Measurements from ENCODE around the gene NRP1.

The NRP1 gene

GRCh38 chr10:33293076-33293475 lies 41.4 kb downstream of the NRP1 start:
- DNase-seq (ENCODE audit: low spot score): no peak
- no peak for TF ChIP-seq CTCF (IDR thresholded peaks at IDR 0.05; ENCODE audit: borderline replicate concordance, control extremely low read depth, extremely low read depth, insufficient read depth, missing control alignments)
- in situ Hi-C loops (cut with MboI; ENCODE audit: low sequenced_read_pairs, unreplicated experiment): no loop called here

GRCh38 chr10:33291053-33291592 lies 43.3 kb downstream of the NRP1 start:
- TF ChIP-seq CTCF (IDR thresholded peaks at IDR 0.05; ENCODE audit: borderline replicate concordance, control extremely low read depth, extremely low read depth, insufficient read depth, missing control alignments): no peak
- in situ Hi-C loops (cut with MboI; ENCODE audit: low sequenced_read_pairs, unreplicated experiment): no loop called here
- DNase-seq (ENCODE audit: low spot score): no peak

- in situ Hi-C loops (cut with MboI; ENCODE audit: low sequenced_read_pairs, unreplicated experiment): no loop called here
- TF ChIP-seq CTCF (IDR thresholded peaks at IDR 0.05; ENCODE audit: borderline replicate concordance, control extremely low read depth, extremely low read depth, insufficient read depth, missing control alignments): no peak
- no peak for DNase-seq (ENCODE audit: low spot score)
These were observed 44.0 kb downstream of the NRP1 start for GRCh38 chr10:33290321-33291052.

- in situ Hi-C loops (cut with MboI; ENCODE audit: low sequenced_read_pairs, unreplicated experiment): no loop called here
- DNase-seq (ENCODE audit: low spot score): no peak
- TF ChIP-seq CTCF (IDR thresholded peaks at IDR 0.05; ENCODE audit: borderline replicate concordance, control extremely low read depth, extremely low read depth, insufficient read depth, missing control alignments): no peak
These were observed 44.7 kb downstream of the NRP1 start for GRCh38 chr10:33289776-33290175.

- in situ Hi-C loops (cut with MboI; ENCODE audit: low sequenced_read_pairs, unreplicated experiment): no loop called here
- no peak for TF ChIP-seq CTCF (IDR thresholded peaks at IDR 0.05; ENCODE audit: borderline replicate concordance, control extremely low read depth, extremely low read depth, insufficient read depth, missing control alignments)
- DNase-seq (ENCODE audit: low spot score): no peak
These were observed 46.3 kb downstream of the NRP1 start for GRCh38 chr10:33288127-33288526.

- no peak for DNase-seq (ENCODE audit: low spot score)
- in situ Hi-C loops (cut with MboI; ENCODE audit: low sequenced_read_pairs, unreplicated experiment): no loop called here
- no peak for TF ChIP-seq CTCF (IDR thresholded peaks at IDR 0.05; ENCODE audit: borderline replicate concordance, control extremely low read depth, extremely low read depth, insufficient read depth, missing control alignments)
These were observed 47.4 kb downstream of the NRP1 start for GRCh38 chr10:33287112-33287511.

Measured in GM13976 (cell line).